H9 (cell line): ENCODE data around the gene ACBD6. TPM values are rescaled to one million over a fixed set of nuclear protein-coding genes. Genes with fewer than 3 reads are reported as not detected.
"Not testable (repeated sequence)": the region's sequence is repeated elsewhere in the genome, so short reads cannot be mapped to it uniquely, and the experiment has no call there.

Experiments used
- DNase-seq: peaks from one replicate; pipeline ENCODE4 v3.0.0-alpha.2; 2017
- H2AFZ ChIP-seq: one replicate; pipeline ENCODE4 v1.6.1; 2013; ENCODE audit warnings: mild to moderate bottlenecking, low read length, control low read depth, moderate library complexity
- H2AK5ac ChIP-seq: 2 replicates; pipeline ENCODE4 v1.6.1; 2013; ENCODE audit warnings: low read length, control low read depth, mixed read lengths; ENCODE audit not compliant: insufficient read length
- H2BK120ac ChIP-seq: one replicate; pipeline ENCODE4 v1.6.1; 2013; ENCODE audit warnings: low read depth, mild to moderate bottlenecking, low read length, control low read depth, inconsistent platforms; ENCODE audit not compliant: poor library complexity, severe bottlenecking
- H2BK12ac ChIP-seq: 2 replicates; pipeline ENCODE4 v1.6.1; 2013; ENCODE audit warnings: low read length, control low read depth, mixed read lengths, low read depth; ENCODE audit not compliant: insufficient read length
- H2BK15ac ChIP-seq: 2 replicates; pipeline ENCODE4 v1.6.1; 2013; ENCODE audit warnings: low read depth, low read length, control low read depth
- H2BK20ac ChIP-seq: one replicate; pipeline ENCODE4 v1.6.1; 2013; ENCODE audit warnings: low read depth, mild to moderate bottlenecking, low read length, control low read depth, inconsistent platforms; ENCODE audit not compliant: poor library complexity, severe bottlenecking
- H2BK5ac ChIP-seq: 2 replicates; pipeline ENCODE4 v1.6.1; 2013; ENCODE audit warnings: low read length, control low read depth, mixed read lengths; ENCODE audit not compliant: insufficient read length
- H3K14ac ChIP-seq: 2 replicates; pipeline ENCODE4 v1.6.1; 2013; ENCODE audit warnings: low read length, control low read depth; ENCODE audit not compliant: insufficient read depth
- H3K18ac ChIP-seq: 2 replicates; pipeline ENCODE4 v1.6.1; 2013; ENCODE audit warnings: low read depth, mild to moderate bottlenecking, mixed read lengths, low read length, control low read depth; ENCODE audit not compliant: insufficient read length
- H3K23ac ChIP-seq: 2 replicates; pipeline ENCODE4 v1.6.1; 2013; ENCODE audit warnings: low read length, control low read depth, mixed read lengths, low read depth; ENCODE audit not compliant: insufficient read length
- H3K23me2 ChIP-seq: 2 replicates; pipeline ENCODE4 v1.6.1; 2013; ENCODE audit warnings: low read depth, mild to moderate bottlenecking, mixed read lengths, low read length, control low read depth; ENCODE audit not compliant: insufficient read length, poor library complexity, severe bottlenecking
- H3K27ac ChIP-seq: 2 replicates; pipeline ENCODE4 v1.5.1; 2013; ENCODE audit warnings: low read length, control low read depth, mixed read lengths, low read depth; ENCODE audit not compliant: insufficient read length
- H3K27me3 ChIP-seq: 2 replicates; pipeline ENCODE4 v1.6.1; 2013; ENCODE audit warnings: low read length, control low read depth, inconsistent platforms; ENCODE audit not compliant: insufficient read depth
- H3K4ac ChIP-seq: 2 replicates; pipeline ENCODE4 v1.6.1; 2013; ENCODE audit warnings: low read depth, mild to moderate bottlenecking, control low read depth, inconsistent platforms, low read length, moderate library complexity
- H3K4me1 ChIP-seq: 2 replicates; pipeline ENCODE4 v1.6.1; 2013; ENCODE audit warnings: low read length, control low read depth, inconsistent platforms; ENCODE audit not compliant: insufficient read depth
- H3K4me2 ChIP-seq: 2 replicates; pipeline ENCODE4 v1.6.1; 2013; ENCODE audit warnings: low read length, control low read depth, mixed read lengths; ENCODE audit not compliant: insufficient read length, insufficient read depth
- H3K56ac ChIP-seq: 2 replicates; pipeline ENCODE4 v1.6.1; 2013; ENCODE audit warnings: low read depth, mild to moderate bottlenecking, mixed read lengths, low read length, control low read depth; ENCODE audit not compliant: insufficient read length
- H3K79me1 ChIP-seq: 2 replicates; pipeline ENCODE4 v1.6.1; 2013; ENCODE audit warnings: low read depth, mild to moderate bottlenecking, moderate library complexity, low read length, control low read depth, inconsistent platforms; ENCODE audit not compliant: insufficient read depth, poor library complexity, severe bottlenecking
- H3K79me2 ChIP-seq: 2 replicates; pipeline ENCODE4 v1.6.1; 2013; ENCODE audit warnings: low read length, control low read depth, inconsistent platforms; ENCODE audit not compliant: insufficient read depth
- H3K9ac ChIP-seq: 2 replicates; pipeline ENCODE4 v1.6.1; 2013; ENCODE audit warnings: low read length, control low read depth, mixed read lengths; ENCODE audit not compliant: insufficient read length; ENCODE audit errors: extremely low read depth
- H3K9me3 ChIP-seq: one replicate; pipeline ENCODE4 v1.6.1; 2013; ENCODE audit warnings: low read depth, low read length, inconsistent platforms; ENCODE audit not compliant: control insufficient read depth
- H3T11ph ChIP-seq: one replicate; pipeline ENCODE4 v1.6.1; 2013; ENCODE audit warnings: mild to moderate bottlenecking, low read length, control low read depth, inconsistent platforms
- H4K20me1 ChIP-seq: one replicate; pipeline ENCODE4 v1.6.1; 2013; ENCODE audit not compliant: control insufficient read depth, insufficient read length, insufficient read depth
- H4K5ac ChIP-seq: 2 replicates; pipeline ENCODE4 v1.6.1; 2013; ENCODE audit warnings: low read depth, mild to moderate bottlenecking, mixed read lengths, low read length, control low read depth; ENCODE audit not compliant: insufficient read length
- H4K8ac ChIP-seq: replicated peaks from 2 replicates; pipeline ENCODE4 v1.6.1; 2013; ENCODE audit warnings: low read length, control low read depth, mixed read lengths, low read depth; ENCODE audit not compliant: insufficient read length
- H4K91ac ChIP-seq: 2 replicates; pipeline ENCODE4 v1.6.1; 2013; ENCODE audit warnings: low read depth, mild to moderate bottlenecking, moderate library complexity, mixed read lengths, low read length, control low read depth; ENCODE audit not compliant: insufficient read length
- H3K27ac Mint-ChIP-seq, 3 experiments: 2 replicates in 2 of 3; 3 replicates in 1 of 3; pipeline ENCODE4 v1.8.0; 2020 to 2021; ENCODE audit warnings: mixed read lengths in 3 of 3, mild to moderate bottlenecking in 1 of 3, moderate library complexity in 1 of 3
- H3K27me3 Mint-ChIP-seq: 2 replicates; pipeline ENCODE4 v1.8.0; 2021; ENCODE audit warnings: low read depth, mild to moderate bottlenecking, moderate library complexity, mixed read lengths
- H3K36me3 Mint-ChIP-seq, 3 experiments: 2 replicates in 2 of 3; 3 replicates in 1 of 3; pipeline ENCODE4 v1.8.0; 2020 to 2021; ENCODE audit warnings: low read depth in 3 of 3, mixed read lengths in 3 of 3; ENCODE audit not compliant: insufficient read depth in 1 of 3
- H3K4me1 Mint-ChIP-seq, 2 experiments: 2 replicates each; pipeline ENCODE4 v1.8.0; 2020; ENCODE audit warnings: mixed read lengths in 2 of 2
- H3K4me3 Mint-ChIP-seq, 2 experiments: 2 replicates in 1 of 2; 3 replicates in 1 of 2; pipeline ENCODE4 v1.8.0; 2020 to 2021; ENCODE audit warnings: mild to moderate bottlenecking in 2 of 2, mixed read lengths in 2 of 2, moderate library complexity in 1 of 2
- H3K9me3 Mint-ChIP-seq, 2 experiments: 2 replicates in 1 of 2; 3 replicates in 1 of 2; pipeline ENCODE4 v1.8.0; 2020; ENCODE audit warnings: mild to moderate bottlenecking in 2 of 2, mixed read lengths in 2 of 2, moderate library complexity in 1 of 2
- CTCF ChIP-seq: fragments of 200-600 bp; sonication (generic); conservative IDR thresholded peaks from 3 replicates; pipeline ENCODE4 v1.8.0; 2021; ENCODE audit warnings: antibody characterized with exemption, mild to moderate bottlenecking
- WGBS: extraction: QIAGEN DNeasy Blood & Tissue Kit; methylation state at CpG from one replicate; pipeline ENCODE4 v1.1.7; 2013; ENCODE audit warnings: missing lambda C conversion rate, low lambda C conversion rate, mixed read lengths; ENCODE audit not compliant: insufficient read length; ENCODE audit errors: extremely low coverage; 5-methylcytosine and 5-hydroxymethylcytosine counted together
- total RNA-seq: library from RNA; stranded (reverse); gene quantifications from 2 replicates; pipeline ENCODE4 v1.2.1, GENCODE V29; 2021

ACBD6 gene
- total RNA-seq, 1 experiment from 2014 or later, result 51.4 TPM

GRCh38 chr1:180462102-180462501 is 40.3 kb downstream of the ACBD6 start:
- no peak overlapping the region for H3K27ac ChIP-seq
- no peak overlapping the region for H3K23ac ChIP-seq
- H4K5ac ChIP-seq, result no peak overlapping the region
- H3K79me1 ChIP-seq, result peaks cover 3% of the 10 kb centered on the region
- H3K14ac ChIP-seq, result no peak overlapping the region
- H4K91ac ChIP-seq, result no peak overlapping the region
- Mint-ChIP-seq H3K4me1 (no peaks in the 10 kb centered on the region; a peak in 1 of 4 replicates), H3K27ac (no peak overlapping the region), H3K27me3 (no peaks in the 10 kb centered on the region; the same call in 1 of the 2 replicates), H3K36me3 (peaks cover 41 to 53% (median 44%) of the 10 kb centered on the region in 3 experiments), H3K4me3 (no peak overlapping the region), H3K9me3 (peaks cover 32 to 35% of the 10 kb centered on the region in 2 experiments)
- no peaks in the 10 kb centered on the region for H3K4me1 ChIP-seq
- no peak overlapping the region for H2BK12ac ChIP-seq
- no peaks in the 10 kb centered on the region; the same call in 1 of the 2 replicates for H3K79me2 ChIP-seq
- H2BK120ac ChIP-seq, result no peak overlapping the region
- H3K9ac ChIP-seq, result no peak overlapping the region
- no peak overlapping the region for H3K4ac ChIP-seq
- H3K9me3 ChIP-seq, result no peaks in the 10 kb centered on the region
- no peak overlapping the region for H4K8ac ChIP-seq
- no peak overlapping the region for H2BK15ac ChIP-seq
- H2AK5ac ChIP-seq, result no peak overlapping the region
- TF ChIP-seq CTCF, result no peak
- H2BK20ac ChIP-seq, result no peak overlapping the region
- H3K56ac ChIP-seq, result no peak overlapping the region
- no peaks in the 10 kb centered on the region for H3K23me2 ChIP-seq
- no CpG with 5 or more reads among the region's 3 CpGs for WGBS
- H3K27me3 ChIP-seq, result no peaks in the 10 kb centered on the region
- DNase-seq, result no peak
- H3K18ac ChIP-seq, result no peak overlapping the region
- no peak overlapping the region for H3T11ph ChIP-seq
- H2BK5ac ChIP-seq, result no peak overlapping the region
- no peak overlapping the region for H3K4me2 ChIP-seq
- no peaks in the 10 kb centered on the region for H4K20me1 ChIP-seq
- H2AFZ ChIP-seq, result no peak overlapping the region

- not testable (repeated sequence) for H4K8ac ChIP-seq, H3K18ac ChIP-seq, H2AK5ac ChIP-seq, H4K5ac ChIP-seq, H3K23ac ChIP-seq, H3K4me1 ChIP-seq, H3K9ac ChIP-seq, H2BK120ac ChIP-seq, H3K4me3 Mint-ChIP-seq, DNase-seq, H3K27ac Mint-ChIP-seq, H3K4me2 ChIP-seq, H4K20me1 ChIP-seq, H3K27me3 Mint-ChIP-seq, H4K91ac ChIP-seq, H3K9me3 ChIP-seq, H3K56ac ChIP-seq, H2AFZ ChIP-seq, H3K23me2 ChIP-seq, H3K79me2 ChIP-seq, H3K27ac ChIP-seq, H3K14ac ChIP-seq, H2BK5ac ChIP-seq, H3T11ph ChIP-seq, H3K4me1 Mint-ChIP-seq, H3K4ac ChIP-seq, H3K79me1 ChIP-seq, H2BK15ac ChIP-seq, H2BK12ac ChIP-seq, H3K27me3 ChIP-seq, H2BK20ac ChIP-seq
- peaks cover 41 to 53% (median 44%) of the 10 kb centered on the region in 3 experiments for H3K36me3 Mint-ChIP-seq
- WGBS, result no CpG with 5 or more reads among the region's 4 CpGs
- H3K9me3 Mint-ChIP-seq, result peaks cover 32 to 35% of the 10 kb centered on the region in 2 experiments
These were observed 40.7 kb downstream of the ACBD6 start for GRCh38 chr1:180461682-180462081.
